22Rv1 (cell line): ENCODE measurements around the gene RRP12.

Experiments used
- CTCF ChIP-seq: fragments of 450-650 bp; IDR thresholded peaks from 2 replicates; pipeline ENCODE4 v1.5.1; 2017; ENCODE audit warnings: mild to moderate bottlenecking
- ZFX ChIP-seq: fragments of 450-650 bp; IDR thresholded peaks from 2 replicates; pipeline ENCODE4 v1.6.1; 2017; ENCODE audit warnings: antibody characterized with exemption, borderline replicate concordance

GRCh38 chr10:97380516-97380915 lies 20.6 kb downstream of the RRP12 start:
- no peak for TF ChIP-seq CTCF
- no peak for TF ChIP-seq ZFX
